Measurements from ENCODE around the gene SLC20A1.

Gene SLC20A1

DNA sequence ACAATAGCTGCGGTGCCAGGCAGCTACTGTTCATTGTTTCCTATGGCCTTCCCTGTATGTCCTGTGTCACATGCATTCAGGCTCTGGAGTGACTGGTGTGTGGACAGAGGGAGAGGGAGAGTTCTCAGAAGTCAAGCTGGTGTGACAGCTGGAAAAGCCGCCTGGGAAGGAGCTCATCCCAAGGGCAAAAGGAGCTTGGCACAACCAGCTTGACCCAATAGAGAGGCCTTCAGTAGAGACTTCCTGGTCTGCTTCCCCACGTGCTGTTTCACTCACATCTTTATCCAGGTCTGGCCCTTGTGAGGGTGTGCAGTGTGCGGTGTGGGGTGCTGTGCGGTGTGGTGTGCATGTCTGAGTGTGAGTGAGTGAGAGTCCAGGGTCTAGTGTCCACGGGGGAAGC, 64.0 kb downstream of the SLC20A1 start:
- DNase-seq (ENCODE audit: low read depth), result no peak

DNA sequence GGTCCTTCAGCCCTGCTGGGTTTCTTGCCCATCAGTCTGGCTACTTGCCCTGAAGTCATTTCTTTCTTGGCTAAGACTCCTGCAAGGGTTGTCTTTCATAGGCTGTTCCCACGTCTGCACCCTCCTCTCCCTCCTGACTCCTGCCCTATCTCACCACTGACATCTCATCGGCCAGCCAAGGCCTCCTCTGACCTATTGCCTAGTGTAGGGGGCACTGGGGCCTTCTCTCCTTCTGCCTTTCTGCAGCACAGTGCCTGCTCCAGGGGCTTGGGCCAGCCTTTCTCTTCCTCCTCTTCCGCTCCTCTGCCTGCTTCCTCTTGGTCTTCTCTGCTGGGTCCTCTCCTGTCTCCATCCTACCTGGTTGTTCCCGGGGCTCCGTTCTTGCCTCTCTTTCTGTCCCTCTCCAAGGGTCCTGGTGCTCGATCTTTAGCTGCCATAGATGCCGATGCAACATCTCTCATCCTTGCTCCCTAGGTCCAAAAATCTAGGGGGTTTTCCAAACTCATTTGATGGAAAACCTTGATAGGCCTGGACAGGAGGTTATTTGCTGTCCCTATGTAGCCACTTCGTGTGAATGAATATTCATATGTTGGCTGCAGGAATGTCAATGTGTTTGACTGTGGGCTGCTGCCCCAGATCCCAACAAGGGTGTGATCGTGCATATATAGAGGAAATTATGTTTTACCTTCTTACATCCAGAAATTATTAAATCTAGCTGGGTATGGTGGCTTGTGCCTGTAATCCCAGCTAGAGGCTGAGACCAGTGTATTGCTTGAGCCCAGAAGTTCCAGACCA, 65.4 kb downstream of the SLC20A1 start:
- no peak for DNase-seq (ENCODE audit: low read depth)

DNA sequence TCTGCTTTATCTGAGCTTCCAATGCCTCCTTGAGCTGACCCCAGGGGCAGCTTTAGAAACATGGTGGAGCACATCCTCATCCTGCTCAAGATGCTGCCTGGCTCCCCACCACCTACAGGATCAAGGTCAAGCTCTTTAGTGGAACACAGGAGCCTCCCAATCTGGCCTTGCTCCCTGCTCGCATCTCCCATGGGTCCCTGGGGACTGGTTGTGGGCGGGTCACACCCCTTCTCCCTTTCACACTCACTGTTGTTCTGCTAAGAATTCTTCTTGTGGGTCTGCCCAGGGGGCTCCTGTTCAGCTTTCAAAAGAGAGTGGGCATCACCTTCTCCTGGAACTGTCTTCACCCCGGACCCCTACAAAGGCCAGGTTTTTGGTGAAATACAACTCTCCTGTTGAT, 66.7 kb downstream of the SLC20A1 start:
- DNase-seq (ENCODE audit: low read depth), result no peak

DNA sequence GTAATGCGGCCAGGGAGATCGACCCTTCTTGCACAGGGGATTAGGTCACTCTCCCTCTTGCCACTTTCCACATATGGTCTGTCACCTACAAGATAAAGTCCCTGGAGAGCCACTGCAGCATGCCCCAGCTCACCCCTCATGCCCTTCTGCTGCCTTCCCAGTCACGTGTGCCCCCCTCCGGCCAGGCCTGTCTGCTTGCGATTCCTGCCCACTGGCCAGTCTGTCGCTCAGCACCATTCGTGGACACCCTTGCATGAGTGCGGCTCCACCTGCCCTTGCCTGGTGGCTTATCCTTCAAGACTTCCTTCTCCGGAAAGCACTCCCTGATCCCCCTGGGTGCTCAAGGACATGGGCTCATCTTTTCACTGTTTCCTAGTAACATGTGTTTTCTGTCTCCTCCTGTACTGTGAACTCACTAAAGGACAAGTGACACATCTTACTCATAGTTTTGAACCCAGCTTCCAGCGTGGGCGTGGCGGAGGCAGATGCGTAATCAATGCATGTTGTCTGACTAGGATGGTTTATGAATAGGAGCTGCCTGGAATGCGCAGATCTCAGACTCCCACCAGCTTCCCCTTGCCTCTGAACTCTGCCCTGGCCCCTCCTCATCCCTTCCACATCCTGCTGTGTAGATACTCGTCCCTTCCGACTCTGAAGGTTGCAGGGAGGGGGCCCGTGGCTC, 67.3 kb downstream of the SLC20A1 start:
- no peak for DNase-seq (ENCODE audit: low read depth)
